ENCODE data around the gene WARS2. TPM values are rescaled to one million over a fixed set of nuclear protein-coding genes. Genes with fewer than 3 reads are reported as not detected.

The WARS2 gene
- total and polyA plus RNA-seq, 2 experiments from 2014 or later = 6.2 to 19.3 TPM

DNA sequence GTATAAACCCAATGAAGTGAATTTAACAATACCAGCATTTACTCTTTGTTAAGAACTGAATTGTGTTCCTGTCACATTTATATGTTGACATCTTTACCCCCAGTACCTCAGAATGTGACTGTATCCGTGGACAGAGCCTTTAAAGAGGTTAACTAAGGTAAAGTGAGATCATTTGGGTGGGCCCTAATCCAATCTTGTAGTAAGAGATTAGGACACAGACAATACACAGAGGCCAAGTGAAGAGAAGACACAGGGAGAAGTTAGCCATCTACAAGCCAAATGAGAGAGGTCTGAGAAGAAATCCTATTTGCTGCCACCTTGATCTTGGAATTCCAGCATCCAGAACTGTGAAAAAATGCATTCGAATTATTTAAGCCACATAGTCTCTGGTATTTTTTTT is 22.9 kb upstream of the WARS2 start:
- no peaks in the 10 kb centered on the region for H3K4me1 ChIP-seq (ENCODE audit: insufficient read depth)
- no peaks in the 10 kb centered on the region for H3K9me3 ChIP-seq (ENCODE audit: low read depth)
- H2AFZ ChIP-seq = no peak overlapping the region
- H3K9me2 ChIP-seq (replicated peaks; ENCODE audit: insufficient read depth) = no peaks in the 10 kb centered on the region
- H3K4me3 ChIP-seq = no peak overlapping the region
- no peaks in the 10 kb centered on the region for H3K79me2 ChIP-seq
- no peaks in the 10 kb centered on the region for H3K27me3 ChIP-seq
- H4K20me1 ChIP-seq (ENCODE audit: insufficient read depth, poor library complexity, severe bottlenecking) = no peaks in the 10 kb centered on the region
- WGBS (ENCODE audit: low lambda C conversion rate, missing lambda C conversion rate) = 80% methylated on average over 2 of the region's 2 CpGs
- no peaks in the 10 kb centered on the region for H3K36me3 ChIP-seq (replicated peaks; ENCODE audit: insufficient read depth, low read depth)
- H3K27ac ChIP-seq = no peak overlapping the region
- H3K4me2 ChIP-seq = no peak overlapping the region
- no peak for TF ChIP-seq EZH2phosphoT487 (IDR thresholded peaks at IDR 0.05; ENCODE audit: low read depth, severe bottlenecking, unreplicated experiment)
- TF ChIP-seq EZH2 (IDR thresholded peaks at IDR 0.05; ENCODE audit: borderline replicate concordance) = no peak
- TF ChIP-seq, protein P1, sequence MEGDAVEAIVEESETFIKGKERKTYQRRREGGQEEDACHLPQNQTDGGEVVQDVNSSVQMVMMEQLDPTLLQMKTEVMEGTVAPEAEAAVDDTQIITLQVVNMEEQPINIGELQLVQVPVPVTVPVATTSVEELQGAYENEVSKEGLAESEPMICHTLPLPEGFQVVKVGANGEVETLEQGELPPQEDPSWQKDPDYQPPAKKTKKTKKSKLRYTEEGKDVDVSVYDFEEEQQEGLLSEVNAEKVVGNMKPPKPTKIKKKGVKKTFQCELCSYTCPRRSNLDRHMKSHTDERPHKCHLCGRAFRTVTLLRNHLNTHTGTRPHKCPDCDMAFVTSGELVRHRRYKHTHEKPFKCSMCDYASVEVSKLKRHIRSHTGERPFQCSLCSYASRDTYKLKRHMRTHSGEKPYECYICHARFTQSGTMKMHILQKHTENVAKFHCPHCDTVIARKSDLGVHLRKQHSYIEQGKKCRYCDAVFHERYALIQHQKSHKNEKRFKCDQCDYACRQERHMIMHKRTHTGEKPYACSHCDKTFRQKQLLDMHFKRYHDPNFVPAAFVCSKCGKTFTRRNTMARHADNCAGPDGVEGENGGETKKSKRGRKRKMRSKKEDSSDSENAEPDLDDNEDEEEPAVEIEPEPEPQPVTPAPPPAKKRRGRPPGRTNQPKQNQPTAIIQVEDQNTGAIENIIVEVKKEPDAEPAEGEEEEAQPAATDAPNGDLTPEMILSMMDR (IDR thresholded peaks at IDR 0.05; ENCODE audit: poor library complexity) = no peak
- DNase-seq (ENCODE audit: low spot score) = no peak

DNA sequence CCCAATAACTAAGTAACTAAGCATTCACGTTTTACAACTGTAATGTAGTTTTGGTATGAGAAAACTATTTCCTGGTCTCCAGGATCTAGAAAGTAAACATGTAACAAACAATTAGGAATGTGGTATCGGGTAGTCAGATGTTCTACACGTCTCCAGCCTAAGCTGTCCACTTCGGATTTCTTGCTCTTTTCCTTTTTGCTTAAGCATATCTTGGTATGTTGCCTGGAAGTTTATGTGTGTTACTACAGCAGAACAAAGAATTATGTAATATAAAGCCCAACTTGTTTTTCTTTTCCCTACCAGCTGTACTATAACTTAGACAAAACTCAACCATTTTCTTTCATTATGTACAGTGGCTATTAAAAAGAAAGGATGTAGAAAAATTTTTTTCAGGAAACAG is 20.4 kb upstream of the WARS2 start:
- WGBS (ENCODE audit: low lambda C conversion rate, missing lambda C conversion rate) = 65% methylated on average over 4 of the region's 4 CpGs
- no peak for DNase-seq (ENCODE audit: low spot score)
- no peaks in the 10 kb centered on the region for H3K79me2 ChIP-seq
- peak overlapping the region; percentile 14 for H3K27ac ChIP-seq
- H3K4me3 ChIP-seq = no peak overlapping the region
- H3K9me3 ChIP-seq (ENCODE audit: low read depth) = no peaks in the 10 kb centered on the region
- no peak for TF ChIP-seq EZH2 (IDR thresholded peaks at IDR 0.05; ENCODE audit: borderline replicate concordance)
- TF ChIP-seq EZH2phosphoT487 (IDR thresholded peaks at IDR 0.05; ENCODE audit: low read depth, severe bottlenecking, unreplicated experiment) = no peak
- TF ChIP-seq, protein P1 (IDR thresholded peaks at IDR 0.05; ENCODE audit: poor library complexity) = no peak
- no peaks in the 10 kb centered on the region for H3K9me2 ChIP-seq (replicated peaks; ENCODE audit: insufficient read depth)
- no peaks in the 10 kb centered on the region for H3K4me1 ChIP-seq (ENCODE audit: insufficient read depth)
- H4K20me1 ChIP-seq (ENCODE audit: insufficient read depth, poor library complexity, severe bottlenecking) = no peaks in the 10 kb centered on the region
- H2AFZ ChIP-seq = no peak overlapping the region
- no peaks in the 10 kb centered on the region for H3K36me3 ChIP-seq (replicated peaks; ENCODE audit: insufficient read depth, low read depth)
- peak overlapping the region; percentile 14 for H3K4me2 ChIP-seq
- no peaks in the 10 kb centered on the region for H3K27me3 ChIP-seq

DNA sequence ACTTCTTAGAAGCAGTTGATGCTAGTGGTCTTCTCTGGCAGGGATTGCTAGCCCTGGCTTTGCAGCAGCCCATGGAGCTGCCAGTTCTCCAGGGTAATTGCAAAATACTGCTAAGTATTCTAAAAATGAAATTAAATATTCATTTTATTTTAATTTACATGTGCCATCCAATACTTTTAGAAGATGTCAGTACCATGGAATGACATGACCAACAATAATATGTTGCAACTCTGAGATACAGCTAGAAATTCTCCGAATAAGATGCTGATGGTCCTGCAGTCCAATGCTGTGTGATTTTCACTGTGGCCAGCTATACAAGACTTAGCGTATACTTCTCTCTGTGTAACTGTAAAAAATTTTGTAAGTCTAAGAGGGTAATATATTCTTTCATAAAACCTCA is 20.0 kb upstream of the WARS2 start:
- no peaks in the 10 kb centered on the region for H3K9me2 ChIP-seq (replicated peaks; ENCODE audit: insufficient read depth)
- no peak for DNase-seq (ENCODE audit: low spot score)
- H4K20me1 ChIP-seq (ENCODE audit: insufficient read depth, poor library complexity, severe bottlenecking) = no peaks in the 10 kb centered on the region
- peak overlapping the region; percentile 14 for H3K4me2 ChIP-seq
- no peaks in the 10 kb centered on the region for H3K79me2 ChIP-seq
- H3K27me3 ChIP-seq = no peaks in the 10 kb centered on the region
- H3K27ac ChIP-seq = peak overlapping the region; percentile 14
- 87% methylated on average over 2 of the region's 2 CpGs for WGBS (ENCODE audit: low lambda C conversion rate, missing lambda C conversion rate)
- H3K36me3 ChIP-seq (replicated peaks; ENCODE audit: insufficient read depth, low read depth) = no peaks in the 10 kb centered on the region
- no peak overlapping the region for H2AFZ ChIP-seq
- H3K4me3 ChIP-seq = no peak overlapping the region
- H3K9me3 ChIP-seq (ENCODE audit: low read depth) = no peaks in the 10 kb centered on the region
- TF ChIP-seq EZH2phosphoT487 (IDR thresholded peaks at IDR 0.05; ENCODE audit: low read depth, severe bottlenecking, unreplicated experiment) (no peak), EZH2 (IDR thresholded peaks at IDR 0.05; ENCODE audit: borderline replicate concordance) (no peak)
- TF ChIP-seq, protein P1 (IDR thresholded peaks at IDR 0.05; ENCODE audit: poor library complexity) = no peak
- no peaks in the 10 kb centered on the region for H3K4me1 ChIP-seq (ENCODE audit: insufficient read depth)

DNA sequence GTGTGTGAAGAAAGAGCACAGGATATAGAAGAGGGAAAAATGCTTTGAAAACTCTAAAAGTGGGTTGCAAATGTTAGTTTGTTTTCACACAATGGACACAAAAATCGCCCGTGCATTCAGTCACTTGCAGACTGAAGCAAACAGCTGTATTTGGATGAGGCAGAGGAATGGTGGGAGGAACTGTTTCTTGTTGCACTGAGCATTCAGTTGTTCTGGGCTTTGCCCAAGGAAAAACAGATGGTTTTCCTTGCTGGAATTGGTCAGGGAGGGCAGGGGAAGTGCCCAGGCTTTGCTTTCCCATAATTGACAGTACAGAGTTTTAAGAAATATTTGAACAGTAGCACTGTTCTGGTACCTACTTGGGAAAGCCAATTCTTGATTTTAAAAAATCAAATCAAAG is 19.5 kb upstream of the WARS2 start:
- DNase-seq (ENCODE audit: low spot score) = no peak
- H3K9me3 ChIP-seq (ENCODE audit: low read depth) = no peaks in the 10 kb centered on the region
- TF ChIP-seq EZH2 (IDR thresholded peaks at IDR 0.05; ENCODE audit: borderline replicate concordance) = no peak
- TF ChIP-seq EZH2phosphoT487 (IDR thresholded peaks at IDR 0.05; ENCODE audit: low read depth, severe bottlenecking, unreplicated experiment) = no peak
- TF ChIP-seq, protein P1 (IDR thresholded peaks at IDR 0.05; ENCODE audit: poor library complexity) = no peak
- no peaks in the 10 kb centered on the region for H3K79me2 ChIP-seq
- no peaks in the 10 kb centered on the region for H3K36me3 ChIP-seq (replicated peaks; ENCODE audit: insufficient read depth, low read depth)
- H3K9me2 ChIP-seq (replicated peaks; ENCODE audit: insufficient read depth) = no peaks in the 10 kb centered on the region
- no peak overlapping the region for H3K4me3 ChIP-seq
- H2AFZ ChIP-seq = no peak overlapping the region
- H3K4me1 ChIP-seq (ENCODE audit: insufficient read depth) = no peaks in the 10 kb centered on the region
- H4K20me1 ChIP-seq (ENCODE audit: insufficient read depth, poor library complexity, severe bottlenecking) = no peaks in the 10 kb centered on the region
- H3K27me3 ChIP-seq = no peaks in the 10 kb centered on the region
- H3K4me2 ChIP-seq = no peak overlapping the region
- no peak overlapping the region for H3K27ac ChIP-seq
- WGBS (ENCODE audit: low lambda C conversion rate, missing lambda C conversion rate) = 90% methylated on average over 2 of the region's 2 CpGs

Data from hepatocyte (in vitro differentiated cells).